GM20431 (cell line): Measurements from ENCODE around the gene OLIG2.

Experiments
- in situ Hi-C: fragments of 300-500 bp; cut with MseI, MboI; formaldehyde crosslinking; loops from one replicate; pipeline ENCODE4 v1.15.0; 2020; ENCODE audit warnings: low sequenced_read_pairs; ENCODE audit not compliant: unreplicated experiment

Gene OLIG2

DNA sequence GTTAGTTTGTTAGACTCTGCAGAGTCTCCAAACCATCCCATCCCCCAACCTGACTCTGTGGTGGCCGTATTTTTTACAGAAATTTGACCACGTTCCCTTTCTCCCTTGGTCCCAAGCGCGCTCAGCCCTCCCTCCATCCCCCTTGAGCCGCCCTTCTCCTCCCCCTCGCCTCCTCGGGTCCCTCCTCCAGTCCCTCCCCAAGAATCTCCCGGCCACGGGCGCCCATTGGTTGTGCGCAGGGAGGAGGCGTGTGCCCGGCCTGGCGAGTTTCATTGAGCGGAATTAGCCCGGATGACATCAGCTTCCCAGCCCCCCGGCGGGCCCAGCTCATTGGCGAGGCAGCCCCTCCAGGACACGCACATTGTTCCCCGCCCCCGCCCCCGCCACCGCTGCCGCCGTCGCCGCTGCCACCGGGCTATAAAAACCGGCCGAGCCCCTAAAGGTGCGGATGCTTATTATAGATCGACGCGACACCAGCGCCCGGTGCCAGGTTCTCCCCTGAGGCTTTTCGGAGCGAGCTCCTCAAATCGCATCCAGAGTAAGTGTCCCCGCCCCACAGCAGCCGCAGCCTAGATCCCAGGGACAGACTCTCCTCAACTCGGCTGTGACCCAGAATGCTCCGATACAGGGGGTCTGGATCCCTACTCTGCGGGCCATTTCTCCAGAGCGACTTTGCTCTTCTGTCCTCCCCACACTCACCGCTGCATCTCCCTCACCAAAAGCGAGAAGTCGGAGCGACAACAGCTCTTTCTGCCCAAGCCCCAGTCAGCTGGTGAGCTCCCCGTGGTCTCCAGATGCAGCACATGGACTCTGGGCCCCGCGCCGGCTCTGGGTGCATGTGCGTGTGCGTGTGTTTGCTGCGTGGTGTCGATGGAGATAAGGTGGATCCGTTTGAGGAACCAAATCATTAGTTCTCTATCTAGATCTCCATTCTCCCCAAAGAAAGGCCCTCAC lies at the start of gene OLIG2:
Gene OLIG2, plus strand, starts transcription at position 447 of the 954 bp plus-strand sequence. CDS start 928 bp downstream, outside the sequence.
- in situ Hi-C loops, result no loop called here

DNA sequence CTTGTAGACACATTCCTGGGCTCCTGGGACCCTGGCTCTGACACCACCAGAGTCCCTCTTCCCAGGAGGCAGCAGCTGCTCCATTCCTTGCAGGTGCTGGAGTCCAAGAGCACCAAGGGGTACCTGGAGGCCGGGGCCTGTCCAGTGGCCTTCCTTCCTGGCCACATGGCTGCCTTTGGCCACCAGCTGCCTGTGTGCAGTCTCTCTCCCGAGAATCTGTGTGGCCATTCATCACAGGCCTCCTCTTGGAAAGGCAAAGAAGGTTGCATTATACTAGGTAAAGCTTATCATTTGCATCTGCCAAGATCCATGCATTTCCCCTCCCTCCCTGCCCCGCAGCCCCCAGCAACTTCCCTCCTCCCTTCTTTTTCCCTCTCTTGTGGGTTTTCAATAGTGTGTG lies 48.9 kb upstream of the OLIG2 start:
- in situ Hi-C loops, result no loop called here

DNA sequence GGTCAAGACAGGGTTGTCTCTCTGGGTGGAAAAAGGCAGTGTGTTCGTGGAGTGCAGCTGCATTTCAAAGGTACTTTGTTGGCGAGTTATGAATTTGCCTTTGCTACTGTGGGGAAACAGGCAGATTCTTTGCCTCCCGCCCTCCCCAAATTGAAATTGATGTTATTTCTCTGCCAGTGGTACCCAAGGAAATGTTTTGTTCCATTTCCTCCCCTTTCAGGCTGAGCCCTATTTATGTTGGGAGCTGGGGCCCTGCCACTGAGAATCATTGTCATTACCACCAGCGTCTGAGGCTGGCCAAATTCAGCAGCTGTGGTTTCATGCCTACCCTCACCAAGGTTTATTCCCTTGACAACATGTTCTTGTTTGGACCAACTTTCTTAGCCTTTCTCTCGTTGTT lies 48.5 kb upstream of the OLIG2 start:
- in situ Hi-C loops, result no loop called here

DNA sequence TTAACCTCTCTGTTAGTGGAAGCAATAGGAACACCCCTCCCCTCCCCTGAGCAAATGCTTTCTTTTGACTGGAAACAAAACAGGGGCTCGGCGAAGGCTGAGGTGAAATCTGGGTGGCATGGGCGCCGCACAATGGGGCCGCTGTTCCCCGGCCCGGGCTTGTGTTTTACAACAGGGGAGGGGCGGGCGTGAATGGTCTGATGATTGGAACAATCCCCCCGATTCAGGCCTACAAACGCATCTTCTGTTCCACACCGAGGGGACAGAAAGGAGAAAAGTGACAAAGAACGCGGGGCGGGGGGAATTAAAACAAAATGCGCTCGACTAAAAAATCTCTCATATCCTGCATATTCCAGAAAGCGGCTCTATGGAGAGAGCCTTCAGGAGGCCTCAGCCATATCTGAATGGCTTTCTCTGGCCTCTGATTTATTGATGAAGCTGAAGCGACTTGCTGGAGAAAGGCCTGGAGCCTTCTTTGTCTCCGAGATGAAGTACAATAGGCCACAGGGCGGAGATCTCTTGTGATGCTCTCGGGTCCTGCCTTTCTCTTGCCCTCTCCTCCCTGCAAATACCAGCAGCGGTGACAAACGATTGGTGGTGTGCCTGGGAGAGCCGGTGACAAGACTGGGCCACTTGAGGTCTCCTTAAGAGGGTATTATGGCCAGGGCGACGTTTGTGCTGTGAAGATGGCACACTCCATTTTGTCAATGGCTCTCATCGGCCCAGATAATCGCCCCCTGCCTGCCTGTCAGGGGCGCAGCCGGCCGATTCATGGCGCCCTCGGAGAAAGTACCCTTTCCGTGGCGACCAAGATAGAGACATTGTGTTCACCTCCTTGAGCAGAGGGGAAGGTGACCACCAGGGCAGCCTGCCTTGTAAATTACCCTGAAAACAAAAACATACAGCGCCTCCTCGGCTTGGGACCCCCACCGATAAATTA lies 47.1 kb upstream of the OLIG2 start:
- in situ Hi-C loops, result no loop called here

DNA sequence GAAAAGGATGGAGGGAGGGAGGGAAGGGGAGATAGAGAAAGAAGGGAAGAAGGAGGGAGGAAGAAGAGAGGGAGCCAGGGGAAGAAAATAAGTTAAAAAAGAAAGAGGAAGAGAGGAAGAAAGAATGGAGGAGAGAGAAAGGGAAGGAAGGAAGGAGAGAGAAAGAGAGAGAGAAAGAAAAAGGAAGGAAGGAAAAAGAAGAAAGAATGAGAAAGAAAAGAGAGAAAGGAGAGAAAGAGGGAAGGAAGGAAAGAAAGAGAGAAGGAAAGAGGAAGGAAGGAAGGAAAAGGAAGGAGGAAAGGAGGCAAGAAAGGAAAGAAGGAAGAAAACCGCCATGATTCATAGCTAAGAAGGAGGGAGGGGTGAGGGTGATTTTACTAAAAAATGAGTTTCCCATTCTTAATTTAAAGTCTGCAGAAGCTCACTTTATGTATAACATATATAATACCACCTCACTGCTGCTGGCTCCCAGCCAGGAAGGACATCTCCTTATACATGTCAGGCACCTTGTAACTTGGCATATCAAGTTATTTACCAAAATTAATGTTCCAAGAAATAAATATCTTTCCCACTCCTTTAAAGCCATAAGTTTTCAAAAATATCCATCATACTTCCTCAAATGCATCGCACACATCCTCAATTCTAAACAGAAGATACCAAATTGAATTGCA lies 46.0 kb upstream of the OLIG2 start:
- in situ Hi-C loops, result no loop called here

DNA sequence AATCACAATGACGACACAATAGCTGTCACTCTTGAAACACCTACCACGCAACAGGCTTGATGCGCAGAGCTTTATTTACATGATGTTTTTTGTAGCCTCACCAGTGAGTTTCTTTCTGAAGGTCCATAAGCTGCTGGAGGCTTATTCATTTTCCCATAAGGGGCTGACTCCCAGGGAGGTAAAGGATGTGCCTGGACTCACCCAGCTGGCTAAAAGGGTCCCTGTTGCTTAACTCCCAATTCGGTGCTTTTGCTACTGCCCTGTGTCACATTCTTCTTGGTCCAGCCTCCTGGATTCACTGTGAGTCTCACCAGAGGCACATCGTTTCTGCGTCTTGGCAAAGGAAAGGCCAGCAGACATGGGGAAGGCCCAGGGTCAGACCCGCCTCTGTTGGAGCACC lies 44.6 kb upstream of the OLIG2 start:
- in situ Hi-C loops, result no loop called here

DNA sequence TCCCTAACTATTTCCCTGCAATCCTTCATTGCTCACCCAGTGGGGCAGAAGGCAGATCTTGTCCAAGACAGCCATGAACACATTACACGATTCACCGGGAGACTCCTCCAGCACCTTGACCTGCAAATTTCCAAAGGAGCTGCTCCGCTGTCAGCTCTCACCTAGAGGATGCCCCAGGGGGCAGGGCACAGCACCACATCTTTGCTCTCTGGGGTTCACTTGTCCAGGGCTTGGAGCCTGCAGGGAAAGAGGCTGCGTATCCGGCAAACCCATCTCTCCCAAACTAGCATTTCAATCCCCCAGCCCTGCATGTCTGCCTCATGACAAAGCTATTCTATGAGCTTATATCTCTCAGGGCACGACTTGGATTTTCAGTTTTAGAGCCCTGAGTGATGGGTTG lies 35.1 kb upstream of the OLIG2 start:
- in situ Hi-C loops, result no loop called here

DNA sequence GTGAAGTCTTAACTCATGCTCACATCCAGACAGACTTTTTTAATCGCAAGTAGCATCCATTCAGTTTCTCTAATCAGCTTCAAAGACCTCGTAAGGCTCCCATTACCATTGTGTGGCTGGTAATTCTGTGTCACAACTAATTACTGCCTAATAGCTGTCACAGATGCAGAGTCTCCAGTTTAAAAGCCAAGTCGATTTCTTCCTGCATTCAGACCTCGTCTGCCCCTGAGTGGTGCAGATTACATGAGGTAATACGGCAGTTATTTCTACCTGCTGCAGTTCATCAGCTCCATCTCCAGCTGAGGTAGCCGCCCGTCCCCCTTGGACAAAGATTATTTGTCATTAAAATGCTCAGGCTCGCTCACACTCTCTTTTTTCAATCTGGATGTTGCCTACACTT lies 34.4 kb upstream of the OLIG2 start:
- in situ Hi-C loops, result no loop called here

DNA sequence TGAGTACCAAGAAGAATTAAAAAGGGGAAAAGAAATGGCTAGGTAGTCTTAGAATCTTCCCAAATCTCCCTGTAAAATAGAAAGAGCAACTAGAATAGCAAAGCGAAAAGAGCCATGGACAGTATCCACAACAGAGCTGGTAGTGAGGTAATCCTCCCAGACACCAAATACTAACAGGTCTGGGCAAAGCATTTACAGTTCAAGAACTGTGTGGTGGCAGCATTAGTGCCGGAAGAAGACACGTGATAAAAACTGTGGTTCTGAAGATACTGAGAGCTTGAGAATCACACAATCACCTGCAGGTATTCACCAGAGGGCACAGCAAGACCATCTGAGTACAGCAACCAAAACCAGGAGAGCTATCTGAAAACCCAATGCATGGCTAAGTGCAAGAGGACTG lies 31.8 kb upstream of the OLIG2 start:
- in situ Hi-C loops, result no loop called here

DNA sequence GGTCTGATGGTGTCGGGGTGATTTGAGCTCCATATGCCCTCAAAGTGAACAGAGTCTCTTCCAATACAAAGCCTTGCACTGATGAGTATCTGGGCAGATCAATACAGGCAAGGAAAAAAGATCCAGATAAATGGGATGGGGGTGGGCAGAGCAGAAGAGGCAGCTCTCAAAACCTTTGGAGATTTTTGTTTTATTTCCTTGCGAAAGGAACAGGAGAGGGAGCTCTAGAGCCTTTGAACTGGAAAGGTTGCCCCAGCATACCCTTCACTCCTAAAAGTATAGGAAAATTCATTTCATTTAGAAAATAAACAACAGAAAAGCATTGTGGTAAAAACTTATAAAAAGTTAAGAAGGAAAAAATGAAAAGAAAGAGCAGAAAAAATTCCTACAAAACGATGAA lies 31.4 kb upstream of the OLIG2 start:
- in situ Hi-C loops, result no loop called here

DNA sequence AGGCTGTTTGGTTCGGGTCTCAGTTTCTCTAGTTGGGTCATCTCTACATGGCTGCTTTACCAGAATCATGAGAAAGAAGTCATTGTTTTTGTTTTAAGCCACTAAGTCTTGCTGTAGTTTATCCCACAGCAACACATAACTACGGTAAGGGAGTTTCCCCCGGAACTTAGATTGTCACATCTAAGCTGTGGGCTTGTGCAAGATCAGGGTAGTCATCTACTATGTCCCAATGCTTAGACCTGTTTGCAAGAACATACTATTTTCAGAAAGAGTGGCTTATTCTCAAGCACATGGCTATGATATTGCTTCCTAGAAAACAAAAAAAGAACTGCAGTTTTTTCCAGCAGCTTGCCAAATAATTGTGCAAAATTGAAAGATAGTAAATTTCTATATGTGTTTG lies 18.0 kb upstream of the OLIG2 start:
- in situ Hi-C loops, result loop anchor here (10.0 kb wide), 1 partner anchor 117 kb away; no protein-coding TSS in a partner anchor

DNA sequence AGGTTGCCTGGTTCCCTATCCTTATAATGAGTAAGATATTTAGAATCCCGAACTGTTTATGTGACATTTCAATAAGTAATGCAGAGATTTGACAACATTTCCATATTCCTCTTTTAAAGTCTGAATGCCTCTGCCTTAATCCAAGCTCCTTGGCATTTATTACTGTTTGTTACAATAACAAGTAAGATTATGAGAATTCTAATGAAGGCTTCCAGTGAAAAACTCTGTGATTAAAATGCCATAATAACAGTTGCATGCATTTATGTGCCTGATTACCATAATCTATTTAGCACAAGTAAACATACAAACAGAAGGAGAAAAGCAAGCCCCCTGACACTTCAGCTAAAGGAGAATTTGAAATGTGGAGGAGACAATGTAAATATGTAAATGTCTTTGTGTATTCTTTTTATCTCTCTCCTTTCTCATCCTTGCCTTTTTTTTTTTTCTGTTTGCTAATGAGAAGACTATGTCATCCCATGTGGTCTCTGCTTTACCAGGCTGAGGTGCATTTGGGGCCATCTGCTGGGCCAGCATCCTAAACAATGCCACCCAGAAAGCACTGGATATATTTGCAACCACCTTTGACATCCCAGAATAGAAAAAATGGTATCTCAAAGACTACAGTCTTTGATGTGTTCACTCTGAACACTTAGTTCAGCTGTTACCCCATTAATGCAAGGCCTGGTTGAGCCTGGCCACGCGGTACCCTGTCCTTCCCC lies 17.2 kb upstream of the OLIG2 start:
- in situ Hi-C loops, result loop anchor here (10.0 kb wide), 1 partner anchor 116 kb away; no protein-coding TSS in a partner anchor

DNA sequence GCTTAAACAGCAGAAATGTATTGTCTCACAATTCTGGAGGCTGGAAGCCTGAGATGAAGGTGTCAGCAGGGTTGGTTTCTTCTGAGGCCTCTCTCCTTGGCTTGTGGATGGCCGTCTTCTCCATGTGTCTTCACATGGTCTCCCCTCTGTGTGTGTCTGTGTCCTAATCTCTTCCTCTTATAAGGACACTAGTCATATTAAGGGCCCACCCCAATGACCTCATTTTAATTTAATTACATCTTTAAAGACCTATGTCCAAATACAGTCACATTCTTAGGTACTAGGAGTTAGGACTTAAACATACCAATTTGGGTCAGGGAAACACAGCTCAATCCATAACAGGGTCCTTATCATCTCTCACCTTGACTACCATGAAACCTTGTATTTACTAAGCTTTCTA lies 14.8 kb upstream of the OLIG2 start:
- in situ Hi-C loops, result no loop called here

DNA sequence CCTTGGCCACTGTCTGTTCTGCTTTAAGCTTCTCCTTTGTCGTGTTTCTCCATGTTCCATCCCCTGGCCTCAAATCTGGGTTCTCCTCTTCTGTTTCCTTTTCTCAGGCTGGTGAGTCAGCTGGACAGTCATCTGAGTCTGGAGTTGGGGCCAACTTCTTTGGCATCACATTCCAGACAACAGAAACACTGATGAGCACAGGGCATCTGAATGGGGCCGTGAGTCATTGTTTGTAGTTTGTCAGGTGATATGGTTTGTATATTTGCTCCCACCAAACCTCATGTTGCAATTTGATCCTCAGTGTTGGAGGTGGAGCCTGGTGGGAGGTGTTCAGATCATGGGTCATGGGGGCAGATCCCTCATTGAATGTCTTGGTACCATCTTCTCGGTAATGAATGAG lies 14.3 kb upstream of the OLIG2 start:
- in situ Hi-C loops, result no loop called here

DNA sequence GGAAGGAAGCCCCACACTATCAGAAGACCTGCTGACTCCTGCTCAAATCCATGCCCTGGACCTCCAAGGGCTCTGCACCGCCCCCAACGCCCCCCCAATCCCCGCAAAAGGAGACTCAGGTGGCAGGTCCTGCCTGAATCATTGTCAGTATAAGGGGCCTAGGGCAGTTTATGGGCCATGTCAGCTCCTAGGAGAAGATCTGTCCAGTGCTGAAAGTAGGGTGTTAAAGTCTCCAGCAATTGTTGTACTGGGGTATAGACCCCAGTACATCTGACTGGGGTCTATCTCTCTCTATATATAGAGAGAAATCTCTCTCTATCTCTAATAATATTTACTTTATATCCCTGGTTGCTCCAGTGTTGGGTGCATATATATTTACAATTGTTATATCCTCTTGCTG lies 12.1 kb upstream of the OLIG2 start:
- in situ Hi-C loops, result no loop called here

DNA sequence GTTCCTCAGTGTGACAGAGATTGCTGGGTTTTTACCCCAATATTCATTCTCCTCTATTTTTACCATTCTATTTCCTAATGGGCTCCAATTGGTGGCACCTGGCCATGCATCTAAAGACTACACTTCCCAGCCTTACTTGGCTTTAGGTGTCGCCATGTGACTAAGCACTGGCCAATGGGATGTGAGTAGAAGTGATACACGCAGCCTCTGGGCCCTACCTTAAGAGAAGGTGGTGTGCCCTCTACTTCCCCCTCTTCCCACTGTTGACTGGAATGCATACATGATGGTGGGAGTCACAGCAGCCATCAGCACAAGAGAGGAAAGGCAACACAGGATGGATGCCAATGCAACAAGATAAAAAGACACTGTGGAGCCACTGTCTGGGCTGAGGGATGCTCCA lies 11.4 kb upstream of the OLIG2 start:
- in situ Hi-C loops, result no loop called here

DNA sequence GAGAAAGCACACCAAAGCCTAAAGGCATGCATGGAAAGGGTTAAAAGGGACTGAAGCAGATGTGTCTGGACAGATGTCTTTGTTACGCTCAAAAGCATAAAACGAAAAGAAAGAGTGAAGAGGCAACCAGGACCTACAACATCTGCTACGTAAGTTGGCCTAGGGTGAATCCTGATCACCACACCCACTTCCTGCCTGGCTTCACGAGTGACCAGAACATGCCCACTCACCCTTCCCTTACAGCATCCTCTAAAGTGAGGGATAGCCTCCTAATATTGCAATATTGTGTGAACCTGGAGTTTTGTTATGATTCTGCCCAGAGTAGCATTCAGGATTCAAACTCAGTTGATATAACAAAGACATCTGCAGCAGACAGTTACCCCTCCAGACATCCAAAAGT lies 10.6 kb upstream of the OLIG2 start:
- in situ Hi-C loops, result no loop called here

DNA sequence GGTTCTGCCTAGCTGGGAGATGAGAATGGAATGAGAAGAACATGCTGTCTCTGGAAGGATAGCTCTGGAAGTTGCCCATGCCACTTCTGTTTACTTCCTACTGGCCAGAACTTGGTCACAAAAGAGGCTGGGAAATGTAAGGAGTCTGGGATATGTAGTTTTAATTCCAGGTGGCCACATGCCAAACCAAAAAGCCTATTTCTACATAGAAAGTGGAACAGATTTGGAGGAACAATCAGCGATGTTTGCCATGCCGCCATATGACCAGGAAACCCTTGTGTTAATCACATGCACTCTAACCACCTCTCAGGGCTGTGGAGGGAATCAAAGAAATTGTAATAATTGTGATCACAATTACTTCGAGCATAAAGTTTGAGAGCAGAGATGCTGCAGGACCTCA lies 10.0 kb upstream of the OLIG2 start:
- in situ Hi-C loops, result no loop called here

DNA sequence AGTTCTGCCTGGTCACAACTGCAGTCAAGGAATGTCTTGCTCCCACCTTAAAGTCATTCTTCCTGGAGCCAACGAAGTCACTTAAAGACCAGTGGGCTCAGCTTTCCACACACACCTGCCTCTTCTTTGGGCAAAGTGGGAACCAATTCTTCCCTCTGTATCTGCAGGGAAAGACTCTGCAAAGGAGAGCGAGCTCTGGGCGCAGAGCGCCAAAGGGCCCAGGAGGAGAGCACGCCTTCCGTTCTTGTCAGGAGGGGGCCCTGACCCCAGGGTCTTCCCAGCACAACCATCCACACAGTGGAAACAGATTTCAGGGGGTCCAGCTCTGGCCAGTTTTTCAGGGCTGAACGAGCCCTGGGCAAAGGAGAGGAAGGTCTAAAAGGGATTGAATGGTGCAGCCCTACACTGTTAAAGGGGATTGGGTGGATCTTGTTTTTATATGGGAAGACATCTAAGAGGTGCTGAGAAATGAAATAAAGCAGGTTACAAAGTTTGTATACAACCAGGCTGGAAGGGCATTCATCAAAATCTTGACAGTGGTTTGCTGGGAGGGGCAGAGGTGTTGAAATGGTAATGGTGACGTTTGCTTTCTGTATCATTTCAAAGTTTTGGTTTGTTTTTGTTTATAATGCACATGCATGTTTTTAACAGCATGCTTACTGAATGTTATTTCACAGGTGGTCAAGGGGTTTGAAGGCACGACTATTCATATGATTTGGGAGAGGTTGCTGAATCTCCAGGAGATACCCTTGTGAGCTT lies 6.8 kb upstream of the OLIG2 start:
- in situ Hi-C loops, result no loop called here
